Fibroblast of the aortic adventitia (primary cell): ENCODE results near the gene MTOR. TPM values are rescaled to one million over a fixed set of nuclear protein-coding genes. Genes with fewer than 3 reads are reported as not detected.
"Not testable (repeated sequence)": the region's sequence is repeated elsewhere in the genome, so short reads cannot be mapped to it uniquely, and the experiment has no call there.

Experiments used
- DNase-seq: peaks from one replicate; pipeline ENCODE4 v3.0.0-alpha.2; 2010; ENCODE audit warnings: low read depth
- H3K4me3 ChIP-seq: 2 replicates; pipeline ENCODE4 v1.5.1; 2011; ENCODE audit warnings: low read depth, mild to moderate bottlenecking, control low read depth, low read length, moderate library complexity
- total RNA-seq: library from RNA; depleted of rRNA; stranded (reverse); fragments of >200 nt; gene quantifications from 2 replicates; pipeline ENCODE4 v1.2.3, GENCODE V29; 2012; ENCODE audit warnings: low replicate concordance
- TF ChIP-seq, protein P1 (sequence below): IDR thresholded peaks from 2 replicates; pipeline ENCODE4 v1.5.1; 2011; ENCODE audit warnings: mild to moderate bottlenecking, low read length, control low read depth, inconsistent platforms; ENCODE audit not compliant: insufficient read depth

MTOR gene
- total RNA-seq, 1 donor = 36.3 TPM

GRCh38 chr1:11174261-11174942, 87.9 kb downstream of the MTOR start:
- TF ChIP-seq, protein P1, sequence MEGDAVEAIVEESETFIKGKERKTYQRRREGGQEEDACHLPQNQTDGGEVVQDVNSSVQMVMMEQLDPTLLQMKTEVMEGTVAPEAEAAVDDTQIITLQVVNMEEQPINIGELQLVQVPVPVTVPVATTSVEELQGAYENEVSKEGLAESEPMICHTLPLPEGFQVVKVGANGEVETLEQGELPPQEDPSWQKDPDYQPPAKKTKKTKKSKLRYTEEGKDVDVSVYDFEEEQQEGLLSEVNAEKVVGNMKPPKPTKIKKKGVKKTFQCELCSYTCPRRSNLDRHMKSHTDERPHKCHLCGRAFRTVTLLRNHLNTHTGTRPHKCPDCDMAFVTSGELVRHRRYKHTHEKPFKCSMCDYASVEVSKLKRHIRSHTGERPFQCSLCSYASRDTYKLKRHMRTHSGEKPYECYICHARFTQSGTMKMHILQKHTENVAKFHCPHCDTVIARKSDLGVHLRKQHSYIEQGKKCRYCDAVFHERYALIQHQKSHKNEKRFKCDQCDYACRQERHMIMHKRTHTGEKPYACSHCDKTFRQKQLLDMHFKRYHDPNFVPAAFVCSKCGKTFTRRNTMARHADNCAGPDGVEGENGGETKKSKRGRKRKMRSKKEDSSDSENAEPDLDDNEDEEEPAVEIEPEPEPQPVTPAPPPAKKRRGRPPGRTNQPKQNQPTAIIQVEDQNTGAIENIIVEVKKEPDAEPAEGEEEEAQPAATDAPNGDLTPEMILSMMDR = no peak
- H3K4me3 ChIP-seq = no peak overlapping the region
- peak; percentile 27 for DNase-seq

DNA sequence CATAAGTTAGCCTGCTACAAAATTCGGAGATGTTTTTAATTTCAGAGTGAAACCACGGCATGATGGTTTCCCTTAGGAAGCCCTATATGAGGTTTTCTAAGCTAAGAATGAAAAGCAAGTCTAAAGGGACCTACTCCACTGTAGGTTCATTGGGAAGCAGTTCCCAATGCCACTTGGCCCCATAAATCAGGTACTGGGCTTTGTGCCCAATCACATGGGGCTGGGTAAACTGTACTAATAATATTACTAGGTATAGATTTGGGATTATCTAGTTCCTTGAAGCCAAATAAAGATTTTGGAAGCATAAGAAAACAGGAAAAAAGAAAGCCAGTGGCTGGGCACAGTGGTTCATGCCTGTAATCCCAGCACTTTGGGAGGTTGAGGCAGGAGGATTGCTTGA, 92.2 kb downstream of the MTOR start:
- H3K4me3 ChIP-seq = no peak overlapping the region
- DNase-seq = no peak
- TF ChIP-seq, protein P1 = no peak

GRCh38 chr1:11169202-11169601, 93.1 kb downstream of the MTOR start:
- H3K4me3 ChIP-seq = no peak overlapping the region
- DNase-seq = no peak
- TF ChIP-seq, protein P1 = no peak

GRCh38 chr1:11168731-11169130, 93.6 kb downstream of the MTOR start:
- no peak overlapping the region for H3K4me3 ChIP-seq
- TF ChIP-seq, protein P1 = no peak
- DNase-seq = no peak

DNA sequence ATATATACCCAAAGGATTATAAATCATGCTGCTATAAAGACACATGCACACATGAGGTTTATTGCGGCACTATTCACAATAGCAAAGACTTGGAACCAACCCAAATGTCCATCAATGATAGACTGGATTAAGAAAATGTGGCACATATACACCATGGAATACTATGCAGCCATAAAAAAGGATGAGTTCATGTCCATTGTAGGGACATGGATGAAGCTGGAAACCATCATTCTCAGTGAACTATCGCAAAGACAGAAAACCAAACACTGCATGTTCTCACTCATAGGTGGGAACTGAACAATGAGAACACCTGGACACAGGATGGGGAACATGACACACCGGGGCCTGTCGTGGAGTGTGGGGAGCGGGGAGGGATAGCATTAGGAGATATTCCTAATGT, 95.6 kb downstream of the MTOR start:
- DNase-seq, H3K4me3 ChIP-seq: not testable (repeated sequence)

DNA sequence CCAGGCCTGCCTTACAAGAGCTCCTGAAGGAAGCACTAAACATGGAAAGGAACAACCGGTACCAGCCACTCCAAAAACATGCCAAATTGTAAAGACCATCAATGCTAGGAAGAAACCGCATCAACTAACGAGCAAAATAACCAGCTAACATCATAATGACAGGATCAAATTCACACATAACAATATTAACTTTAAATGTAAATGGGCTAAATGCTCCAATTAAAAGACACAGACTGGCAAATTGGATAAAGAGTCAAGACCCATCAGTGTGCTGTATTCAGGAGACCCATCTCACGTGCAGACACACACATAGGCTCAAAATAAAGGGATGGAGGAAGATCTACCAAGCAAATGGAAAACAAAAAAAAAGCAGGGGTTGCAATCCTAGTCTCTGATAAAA, 99.6 kb downstream of the MTOR start:
- DNase-seq, H3K4me3 ChIP-seq: not testable (repeated sequence)

- TF ChIP-seq, protein P1 = no peak
- peak; percentile 97 for DNase-seq
- no peak overlapping the region for H3K4me3 ChIP-seq
Observed at GRCh38 chr1:11158720-11159321, 103.5 kb downstream of the MTOR start.

DNA sequence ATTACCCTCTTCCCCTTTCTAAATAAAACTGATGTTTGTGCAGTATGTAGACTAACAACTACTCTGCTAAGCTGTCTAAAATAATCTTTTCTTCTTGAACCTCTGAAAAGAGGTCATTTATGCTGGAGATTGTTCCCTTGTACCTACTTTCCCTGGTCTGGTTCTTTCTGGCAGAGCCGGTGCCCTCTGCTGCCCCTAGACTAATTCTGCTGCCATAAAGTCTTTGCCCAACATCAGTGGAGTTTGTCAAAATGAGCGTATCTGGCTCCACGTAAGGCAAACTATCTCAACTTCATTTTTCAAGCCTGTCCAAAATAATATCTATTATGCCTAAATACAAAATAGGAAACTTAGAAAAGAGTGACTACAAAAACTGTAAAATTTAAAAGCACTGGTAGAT, 104.1 kb downstream of the MTOR start:
- no peak for DNase-seq
- TF ChIP-seq, protein P1 = no peak
- no peak overlapping the region for H3K4me3 ChIP-seq
